Activated CD4-positive, alpha-beta T cell treated with anti-CD3 and anti-CD28 coated beads, Interleukin-2, amount 50 U/mL, for 4 hours (primary cell): ENCODE measurements around the gene SLC39A13.

Source experiments
- DNase-seq, 2 experiments: peaks; one replicate each; pipeline ENCODE4 v3.0.0-alpha.2; 2020

The SLC39A13 gene

GRCh38 chr11:47461876-47462275 lies 53.5 kb downstream of the SLC39A13 start:
- no peak for DNase-seq

- DNase-seq, result no peak
Observed at GRCh38 chr11:47464483-47464882, 56.1 kb downstream of the SLC39A13 start.
